Measurements from ENCODE around the gene VTI1A. TPM values are rescaled to one million over a fixed set of nuclear protein-coding genes. Genes with fewer than 3 reads are reported as not detected.

Gene VTI1A
- total RNA-seq, 3 donors from 2014 or later = 53.7 to 65.6 (median 59.2) TPM

- no peaks in the 10 kb centered on the region for H3K4me1 ChIP-seq
- no peaks in the 10 kb centered on the region for H3K9me3 ChIP-seq
- H3K27me3 ChIP-seq = no peaks in the 10 kb centered on the region
- no peak overlapping the region for H3K27ac ChIP-seq
- H3K4me3 ChIP-seq = no peak overlapping the region
- no peaks in the 10 kb centered on the region for H3K36me3 ChIP-seq
- TF ChIP-seq POLR2A (IDR thresholded peaks at IDR 0.05) (no peak), POLR2AphosphoS5 (IDR thresholded peaks at IDR 0.05) (no peak), CTCF (IDR thresholded peaks at IDR 0.05) (no peak)
- DNase-seq (ENCODE audit: low spot score in 2 of 2) = no peak
- intact Hi-C loops (cut with DNase I; ENCODE audit: low total_unique reads) = no loop called here
Measured at GRCh38 chr10:112706577-112706976, 259.6 kb downstream of the VTI1A start.

GRCh38 chr10:112708461-112708860, 261.4 kb downstream of the VTI1A start:
- no peak overlapping the region for H3K4me3 ChIP-seq
- no peak for TF ChIP-seq POLR2A (IDR thresholded peaks at IDR 0.05)
- no peak for TF ChIP-seq CTCF (IDR thresholded peaks at IDR 0.05)
- TF ChIP-seq POLR2AphosphoS5 (IDR thresholded peaks at IDR 0.05) = no peak
- intact Hi-C loops (cut with DNase I; ENCODE audit: low total_unique reads) = no loop called here
- no peaks in the 10 kb centered on the region for H3K27me3 ChIP-seq
- no peak for DNase-seq (ENCODE audit: low spot score in 2 of 2)
- no peaks in the 10 kb centered on the region for H3K36me3 ChIP-seq
- H3K4me1 ChIP-seq = no peaks in the 10 kb centered on the region
- no peaks in the 10 kb centered on the region for H3K9me3 ChIP-seq
- no peak overlapping the region for H3K27ac ChIP-seq

DNA sequence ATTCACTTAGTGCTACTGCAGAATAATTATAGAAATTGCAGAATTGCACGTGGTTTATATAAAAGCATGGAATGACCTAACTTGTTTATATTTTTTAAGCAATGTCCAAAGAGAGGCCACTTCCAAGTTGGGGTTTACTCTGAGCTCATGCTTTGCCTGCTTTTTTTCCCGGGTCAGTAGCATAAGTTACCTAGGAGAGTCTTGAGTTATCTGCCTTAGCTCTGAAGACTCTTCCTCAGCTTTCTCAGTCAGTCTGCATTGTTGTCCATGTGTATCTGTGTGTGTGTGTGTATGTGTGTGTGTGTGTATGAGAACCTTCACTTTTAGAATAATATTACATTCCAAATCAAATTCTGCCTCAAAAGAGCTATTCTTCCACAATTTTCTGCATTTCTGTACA, 263.5 kb downstream of the VTI1A start:
- no peaks in the 10 kb centered on the region for H3K36me3 ChIP-seq
- no peak overlapping the region for H3K4me3 ChIP-seq
- no peaks in the 10 kb centered on the region for H3K4me1 ChIP-seq
- no peak for DNase-seq (ENCODE audit: low spot score in 2 of 2)
- H3K27me3 ChIP-seq = no peaks in the 10 kb centered on the region
- TF ChIP-seq POLR2AphosphoS5 (IDR thresholded peaks at IDR 0.05) (no peak), CTCF (IDR thresholded peaks at IDR 0.05) (no peak), POLR2A (IDR thresholded peaks at IDR 0.05) (no peak)
- no peak overlapping the region for H3K27ac ChIP-seq
- no peaks in the 10 kb centered on the region for H3K9me3 ChIP-seq
- intact Hi-C loops (cut with DNase I; ENCODE audit: low total_unique reads) = no loop called here

GRCh38 chr10:112711366-112711765, 264.4 kb downstream of the VTI1A start:
- DNase-seq (ENCODE audit: low spot score in 2 of 2) = no peak
- H3K36me3 ChIP-seq = no peaks in the 10 kb centered on the region
- H3K9me3 ChIP-seq = no peaks in the 10 kb centered on the region
- H3K4me1 ChIP-seq = no peaks in the 10 kb centered on the region
- H3K27ac ChIP-seq = no peak overlapping the region
- no peak for TF ChIP-seq CTCF (IDR thresholded peaks at IDR 0.05)
- TF ChIP-seq POLR2A (IDR thresholded peaks at IDR 0.05) = no peak
- TF ChIP-seq POLR2AphosphoS5 (IDR thresholded peaks at IDR 0.05) = no peak
- H3K27me3 ChIP-seq = no peaks in the 10 kb centered on the region
- intact Hi-C loops (cut with DNase I; ENCODE audit: low total_unique reads) = no loop called here
- no peak overlapping the region for H3K4me3 ChIP-seq

GRCh38 chr10:112712536-112712935, 265.5 kb downstream of the VTI1A start:
- Histone ChIP-seq H3K36me3 (no peaks in the 10 kb centered on the region), H3K27ac (no peak overlapping the region), H3K4me3 (no peak overlapping the region), H3K4me1 (no peaks in the 10 kb centered on the region), H3K27me3 (no peaks in the 10 kb centered on the region), H3K9me3 (no peaks in the 10 kb centered on the region)
- DNase-seq (ENCODE audit: low spot score in 2 of 2) = no peak
- TF ChIP-seq POLR2A (IDR thresholded peaks at IDR 0.05) (no peak), CTCF (IDR thresholded peaks at IDR 0.05) (no peak), POLR2AphosphoS5 (IDR thresholded peaks at IDR 0.05) (no peak)
- intact Hi-C loops (cut with DNase I; ENCODE audit: low total_unique reads) = no loop called here

Measured in breast epithelium (tissue), 4 donors.